ENCODE results near the gene PSG6. TPM values are rescaled to one million over a fixed set of nuclear protein-coding genes. Genes with fewer than 3 reads are reported as not detected.
"Not testable (repeated sequence)": the region's sequence is repeated elsewhere in the genome, so short reads cannot be mapped to it uniquely, and the experiment has no call there.

Gene PSG6
- polyA plus RNA-seq, 3 donors = not detected

GRCh38 chr19:42898656-42899055, 19.0 kb downstream of the PSG6 start:
- DNase-seq; H3K27ac ChIP-seq (ENCODE audit: low read depth in 1 of 2, low read length in 2 of 2); H3K36me3 ChIP-seq (replicated peaks in 1 of 2; ENCODE audit: control insufficient read depth in 1 of 2, insufficient read depth in 2 of 2, low read length in 2 of 2); H3K27me3 ChIP-seq (ENCODE audit: control insufficient read depth in 2 of 2, insufficient read depth in 2 of 2, low read length in 2 of 2); H3K27me3 Mint-ChIP-seq (ENCODE audit: low read depth in 3 of 3); H3K4me3 ChIP-seq (replicated peaks in 1 of 3; ENCODE audit: low read depth in 2 of 3, low read length in 3 of 3); H3K27ac Mint-ChIP-seq; H3K9ac ChIP-seq (ENCODE audit: insufficient read depth, low read length, poor library complexity, severe bottlenecking); H4K20me1 ChIP-seq (ENCODE audit: insufficient read depth, low read length); H3K4me1 ChIP-seq (ENCODE audit: control insufficient read depth in 1 of 2, insufficient read depth in 2 of 2, low read length in 2 of 2); H2AFZ ChIP-seq (ENCODE audit: insufficient read depth, low read depth, low read length, poor library complexity, severe bottlenecking); H3K9me3 ChIP-seq (replicated peaks in 1 of 2; ENCODE audit: control insufficient read depth in 1 of 2, insufficient read depth in 1 of 2, low read length in 2 of 2); intact Hi-C loops (cut with micrococcal nuclease); H3K79me2 ChIP-seq (ENCODE audit: insufficient read depth, low read length); H3K4me3 Mint-ChIP-seq; H3K4me2 ChIP-seq (replicated peaks; ENCODE audit: extremely low read depth, low read length, poor library complexity, severe bottlenecking); H3K36me3 Mint-ChIP-seq; H3K4me1 Mint-ChIP-seq: not testable (repeated sequence)
- H3K9me3 Mint-ChIP-seq = peaks cover 0 to 16% (median 6%) of the 10 kb centered on the region in 7 donors
- no CpG with 5 or more reads among the region's 1 CpG for WGBS (ENCODE audit: insufficient coverage)

GRCh38 chr19:42897729-42898128, 20.0 kb downstream of the PSG6 start:
- H3K4me2 ChIP-seq (replicated peaks; ENCODE audit: extremely low read depth, low read length, poor library complexity, severe bottlenecking); intact Hi-C loops (cut with micrococcal nuclease); H3K36me3 Mint-ChIP-seq; H3K4me3 Mint-ChIP-seq; H3K27ac ChIP-seq (ENCODE audit: low read depth in 1 of 2, low read length in 2 of 2); H3K4me3 ChIP-seq (replicated peaks in 1 of 3; ENCODE audit: low read depth in 2 of 3, low read length in 3 of 3); H2AFZ ChIP-seq (ENCODE audit: insufficient read depth, low read depth, low read length, poor library complexity, severe bottlenecking); H3K36me3 ChIP-seq (replicated peaks in 1 of 2; ENCODE audit: control insufficient read depth in 1 of 2, insufficient read depth in 2 of 2, low read length in 2 of 2); H3K79me2 ChIP-seq (ENCODE audit: insufficient read depth, low read length); DNase-seq; H3K9me3 ChIP-seq (replicated peaks in 1 of 2; ENCODE audit: control insufficient read depth in 1 of 2, insufficient read depth in 1 of 2, low read length in 2 of 2); H3K4me1 Mint-ChIP-seq; H4K20me1 ChIP-seq (ENCODE audit: insufficient read depth, low read length); H3K27ac Mint-ChIP-seq; H3K4me1 ChIP-seq (ENCODE audit: control insufficient read depth in 1 of 2, insufficient read depth in 2 of 2, low read length in 2 of 2); H3K9ac ChIP-seq (ENCODE audit: insufficient read depth, low read length, poor library complexity, severe bottlenecking); H3K27me3 Mint-ChIP-seq (ENCODE audit: low read depth in 3 of 3); H3K27me3 ChIP-seq (ENCODE audit: control insufficient read depth in 2 of 2, insufficient read depth in 2 of 2, low read length in 2 of 2): not testable (repeated sequence)
- WGBS (ENCODE audit: insufficient coverage) = no CpG with 5 or more reads among the region's 1 CpG
- peaks cover 0 to 16% (median 6%) of the 10 kb centered on the region in 7 donors for H3K9me3 Mint-ChIP-seq

GRCh38 chr19:42890446-42890845, 27.2 kb downstream of the PSG6 start:
- H3K9me3 Mint-ChIP-seq = peaks cover 7 to 21% (median 19%) of the 10 kb centered on the region in 7 donors
- H3K27ac ChIP-seq (ENCODE audit: low read depth in 1 of 2, low read length in 2 of 2); H3K27ac Mint-ChIP-seq; H3K4me2 ChIP-seq (replicated peaks; ENCODE audit: extremely low read depth, low read length, poor library complexity, severe bottlenecking); H3K36me3 Mint-ChIP-seq; H3K9ac ChIP-seq (ENCODE audit: insufficient read depth, low read length, poor library complexity, severe bottlenecking); H3K27me3 ChIP-seq (ENCODE audit: control insufficient read depth in 2 of 2, insufficient read depth in 2 of 2, low read length in 2 of 2); H4K20me1 ChIP-seq (ENCODE audit: insufficient read depth, low read length); H2AFZ ChIP-seq (ENCODE audit: insufficient read depth, low read depth, low read length, poor library complexity, severe bottlenecking); DNase-seq; H3K36me3 ChIP-seq (replicated peaks in 1 of 2; ENCODE audit: control insufficient read depth in 1 of 2, insufficient read depth in 2 of 2, low read length in 2 of 2); H3K4me1 ChIP-seq (ENCODE audit: control insufficient read depth in 1 of 2, insufficient read depth in 2 of 2, low read length in 2 of 2); H3K4me3 ChIP-seq (replicated peaks in 1 of 3; ENCODE audit: low read depth in 2 of 3, low read length in 3 of 3); H3K79me2 ChIP-seq (ENCODE audit: insufficient read depth, low read length); H3K4me1 Mint-ChIP-seq; H3K4me3 Mint-ChIP-seq; intact Hi-C loops (cut with micrococcal nuclease); H3K27me3 Mint-ChIP-seq (ENCODE audit: low read depth in 3 of 3): not testable (repeated sequence)
- peaks cover 10 to 21% of the 10 kb centered on the region in 2 donors for H3K9me3 ChIP-seq (replicated peaks in 1 of 2; ENCODE audit: control insufficient read depth in 1 of 2, insufficient read depth in 1 of 2, low read length in 2 of 2)
- 91% methylated on average over 5 of the region's 7 CpGs for WGBS (ENCODE audit: insufficient coverage)

- not testable (repeated sequence) for H3K27ac ChIP-seq (ENCODE audit: low read depth in 1 of 2, low read length in 2 of 2)
Observed at GRCh38 chr19:42887876-42888445, 29.7 kb downstream of the PSG6 start.

More at GRCh38 chr19:42887876-42888445, 29.7 kb downstream of the PSG6 start:
- H3K79me2 ChIP-seq (ENCODE audit: insufficient read depth, low read length); H3K27me3 Mint-ChIP-seq (ENCODE audit: low read depth in 3 of 3); intact Hi-C loops (cut with micrococcal nuclease); H3K4me1 Mint-ChIP-seq; H3K9ac ChIP-seq (ENCODE audit: insufficient read depth, low read length, poor library complexity, severe bottlenecking); H4K20me1 ChIP-seq (ENCODE audit: insufficient read depth, low read length); H3K4me3 ChIP-seq (replicated peaks in 1 of 3; ENCODE audit: low read depth in 2 of 3, low read length in 3 of 3); H3K4me2 ChIP-seq (replicated peaks; ENCODE audit: extremely low read depth, low read length, poor library complexity, severe bottlenecking); H3K27me3 ChIP-seq (ENCODE audit: control insufficient read depth in 2 of 2, insufficient read depth in 2 of 2, low read length in 2 of 2); H3K27ac Mint-ChIP-seq; DNase-seq; H3K36me3 ChIP-seq (replicated peaks in 1 of 2; ENCODE audit: control insufficient read depth in 1 of 2, insufficient read depth in 2 of 2, low read length in 2 of 2); H3K4me1 ChIP-seq (ENCODE audit: control insufficient read depth in 1 of 2, insufficient read depth in 2 of 2, low read length in 2 of 2); H3K36me3 Mint-ChIP-seq; H2AFZ ChIP-seq (ENCODE audit: insufficient read depth, low read depth, low read length, poor library complexity, severe bottlenecking); H3K4me3 Mint-ChIP-seq: not testable (repeated sequence)
- H3K9me3 Mint-ChIP-seq = peaks cover 7 to 18% (median 17%) of the 10 kb centered on the region in 7 donors
- peaks cover 10 to 21% of the 10 kb centered on the region in 2 donors for H3K9me3 ChIP-seq (replicated peaks in 1 of 2; ENCODE audit: control insufficient read depth in 1 of 2, insufficient read depth in 1 of 2, low read length in 2 of 2)
